Neural cell (in vitro differentiated cells): Measurements from ENCODE around the gene CSRNP2.

Experiments
- EZH2 ChIP-seq: fragments of 200-600, 300-800 bp; shearing (Covaris generic), sonication (generic); IDR thresholded peaks from 2 replicates; pipeline ENCODE4 v1.6.1; 2014; ENCODE audit warnings: antibody characterized with exemption, low read length, borderline replicate concordance, mild to moderate bottlenecking; ENCODE audit not compliant: insufficient read depth, poor library complexity, severe bottlenecking
- MXI1 ChIP-seq: fragments of 450-650 bp; conservative IDR thresholded peaks from 2 replicates; pipeline ENCODE4 v1.6.1; 2014; ENCODE audit warnings: antibody characterized with exemption, mild to moderate bottlenecking; ENCODE audit not compliant: poor library complexity, severe bottlenecking
- SMC3 ChIP-seq: fragments of 450-650 bp; conservative IDR thresholded peaks from 2 replicates; pipeline ENCODE4 v1.6.1; 2014; ENCODE audit warnings: antibody characterized with exemption, mild to moderate bottlenecking, moderate library complexity; ENCODE audit not compliant: poor library complexity
- TF ChIP-seq, protein P1 (sequence below): fragments of 450-650 bp; IDR thresholded peaks from 2 replicates; pipeline ENCODE4 v1.5.1; 2014; ENCODE audit warnings: antibody characterized with exemption, mild to moderate bottlenecking, moderate library complexity; ENCODE audit not compliant: poor library complexity, severe bottlenecking

DNA sequence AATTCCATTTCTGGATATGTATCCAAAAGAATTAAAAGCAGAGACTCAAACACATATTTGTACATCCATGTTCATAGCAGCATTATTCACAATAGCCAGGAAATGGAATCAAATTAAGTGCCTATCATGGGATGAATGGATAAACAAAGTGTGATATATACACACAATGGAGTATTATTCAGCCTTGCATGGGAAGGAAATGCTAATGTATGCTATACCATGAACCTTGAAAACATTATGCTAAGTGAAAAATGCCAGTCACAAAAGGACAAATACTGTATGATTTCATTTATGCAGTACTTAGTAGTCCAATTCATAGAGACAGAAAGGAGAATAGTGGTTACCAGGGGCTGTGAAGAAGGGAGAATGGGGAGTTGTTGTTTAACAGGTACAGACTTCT, 32.1 kb upstream of the CSRNP2 start:
- TF ChIP-seq, protein P1, sequence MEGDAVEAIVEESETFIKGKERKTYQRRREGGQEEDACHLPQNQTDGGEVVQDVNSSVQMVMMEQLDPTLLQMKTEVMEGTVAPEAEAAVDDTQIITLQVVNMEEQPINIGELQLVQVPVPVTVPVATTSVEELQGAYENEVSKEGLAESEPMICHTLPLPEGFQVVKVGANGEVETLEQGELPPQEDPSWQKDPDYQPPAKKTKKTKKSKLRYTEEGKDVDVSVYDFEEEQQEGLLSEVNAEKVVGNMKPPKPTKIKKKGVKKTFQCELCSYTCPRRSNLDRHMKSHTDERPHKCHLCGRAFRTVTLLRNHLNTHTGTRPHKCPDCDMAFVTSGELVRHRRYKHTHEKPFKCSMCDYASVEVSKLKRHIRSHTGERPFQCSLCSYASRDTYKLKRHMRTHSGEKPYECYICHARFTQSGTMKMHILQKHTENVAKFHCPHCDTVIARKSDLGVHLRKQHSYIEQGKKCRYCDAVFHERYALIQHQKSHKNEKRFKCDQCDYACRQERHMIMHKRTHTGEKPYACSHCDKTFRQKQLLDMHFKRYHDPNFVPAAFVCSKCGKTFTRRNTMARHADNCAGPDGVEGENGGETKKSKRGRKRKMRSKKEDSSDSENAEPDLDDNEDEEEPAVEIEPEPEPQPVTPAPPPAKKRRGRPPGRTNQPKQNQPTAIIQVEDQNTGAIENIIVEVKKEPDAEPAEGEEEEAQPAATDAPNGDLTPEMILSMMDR = no peak
- TF ChIP-seq MXI1 (no peak), SMC3 (no peak), EZH2 (no peak)
